Measurements from ENCODE around the gene MRPL40.

MRPL40 gene

DNA sequence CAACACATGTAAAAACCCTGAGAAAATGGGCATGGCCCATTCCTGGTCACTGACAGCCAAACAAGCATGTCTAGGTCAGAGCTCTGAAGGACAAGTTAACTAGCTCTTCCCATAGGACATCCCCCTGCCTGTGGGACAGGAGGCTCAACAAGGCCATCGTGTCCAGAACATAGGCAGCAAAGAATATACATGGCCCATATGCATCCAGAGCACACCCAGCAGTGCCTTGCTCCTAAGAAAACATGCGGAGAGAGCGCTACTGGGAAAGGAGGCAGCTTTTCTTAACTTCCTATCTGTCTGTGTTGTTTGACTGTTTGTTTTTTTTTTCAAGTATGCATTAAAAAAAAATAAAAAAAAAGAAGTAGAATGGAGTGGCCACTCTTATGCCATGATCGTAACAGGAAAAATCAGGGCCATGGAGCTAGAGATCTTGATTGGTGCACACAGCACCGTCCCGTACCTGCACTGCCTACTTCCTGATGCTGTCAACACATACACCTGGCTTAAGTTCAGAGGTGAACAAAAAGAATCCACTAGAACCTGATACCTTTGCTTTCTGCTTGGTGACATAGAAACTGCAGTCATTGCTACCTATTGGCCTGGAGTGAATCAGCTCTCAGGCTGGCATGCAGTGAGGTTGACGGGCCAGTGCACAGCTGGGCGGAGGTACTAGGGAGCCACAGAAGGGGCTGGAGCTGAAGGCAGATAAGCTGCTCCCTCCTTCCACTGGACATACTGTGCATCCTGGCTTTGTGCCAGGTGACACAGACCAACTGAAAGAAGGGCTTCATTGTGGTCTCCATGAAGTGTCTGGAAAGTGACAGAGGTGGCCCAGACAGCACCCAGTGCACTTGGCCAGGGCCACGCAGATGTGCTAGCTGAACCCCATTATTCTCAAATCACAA, 34.8 kb downstream of the MRPL40 start:
- Histone ChIP-seq H3K4me1 (ENCODE audit: control insufficient read depth, insufficient read depth, low read length) (no peaks in the 10 kb centered on the region), H3K36me3 (ENCODE audit: insufficient read depth, low read length) (peaks cover 86% of the 10 kb centered on the region), H3K4me2 (ENCODE audit: low read length) (no peak overlapping the region), H3K4me3 (ENCODE audit: low read length) (no peak overlapping the region), H3K9me3 (replicated peaks; ENCODE audit: low read length) (no peaks in the 10 kb centered on the region), H3K9ac (ENCODE audit: low read depth, low read length) (no peak overlapping the region), H3K27me3 (ENCODE audit: control insufficient read depth, insufficient read depth, low read length) (no peaks in the 10 kb centered on the region)

DNA sequence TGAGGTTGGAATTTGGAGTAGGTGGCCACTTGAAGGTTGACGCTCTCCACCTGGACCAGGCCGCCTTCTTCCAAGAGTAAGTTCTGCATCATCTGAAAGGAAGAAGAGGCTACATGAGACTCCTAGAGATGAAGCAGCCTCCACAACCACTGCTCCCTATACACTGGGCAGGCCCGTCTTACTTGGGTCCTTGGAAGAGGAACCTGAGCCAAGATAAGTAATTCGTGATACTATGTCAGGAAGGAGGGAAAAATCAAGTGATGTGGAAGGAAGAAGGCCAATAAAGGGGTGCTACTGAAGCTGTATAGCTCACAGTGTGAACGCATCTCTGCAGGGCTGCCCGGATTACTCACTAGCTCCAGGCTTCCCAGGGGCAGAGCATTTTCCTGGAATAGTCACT, 35.6 kb downstream of the MRPL40 start:
- Histone ChIP-seq H3K4me1 (ENCODE audit: control insufficient read depth, insufficient read depth, low read length) (no peaks in the 10 kb centered on the region), H3K27me3 (ENCODE audit: control insufficient read depth, insufficient read depth, low read length) (no peaks in the 10 kb centered on the region), H3K4me2 (ENCODE audit: low read length) (no peak overlapping the region), H3K36me3 (ENCODE audit: insufficient read depth, low read length) (peaks cover 90% of the 10 kb centered on the region), H3K4me3 (ENCODE audit: low read length) (no peak overlapping the region), H3K9ac (ENCODE audit: low read depth, low read length) (no peak overlapping the region), H3K9me3 (replicated peaks; ENCODE audit: low read length) (no peaks in the 10 kb centered on the region)

DNA sequence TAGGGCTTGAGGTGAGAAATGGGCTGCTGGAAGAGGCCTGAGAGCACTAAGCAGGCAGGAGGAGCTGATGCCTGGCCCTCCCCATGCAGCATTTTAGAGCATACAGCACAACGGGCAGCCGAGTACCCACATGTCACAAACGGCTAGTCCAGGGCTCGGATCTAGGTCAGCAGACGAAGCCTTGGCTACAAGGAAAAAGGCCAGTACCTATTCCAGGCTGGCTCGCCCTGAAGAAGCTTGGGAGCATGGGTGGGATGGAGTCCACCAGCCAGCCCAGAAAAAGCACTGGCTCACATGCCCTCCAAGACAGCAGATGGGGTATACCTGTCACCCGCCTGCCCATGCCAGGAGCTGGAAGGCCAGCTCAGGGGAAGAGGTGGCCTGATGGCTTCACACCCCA, 37.1 kb downstream of the MRPL40 start:
- H3K9ac ChIP-seq (ENCODE audit: low read depth, low read length), result no peak overlapping the region
- H3K36me3 ChIP-seq (ENCODE audit: insufficient read depth, low read length), result peaks cover 91% of the 10 kb centered on the region
- no peaks in the 10 kb centered on the region for H3K9me3 ChIP-seq (replicated peaks; ENCODE audit: low read length)
- no peak overlapping the region for H3K4me2 ChIP-seq (ENCODE audit: low read length)
- no peaks in the 10 kb centered on the region for H3K27me3 ChIP-seq (ENCODE audit: control insufficient read depth, insufficient read depth, low read length)
- H3K4me1 ChIP-seq (ENCODE audit: control insufficient read depth, insufficient read depth, low read length), result no peaks in the 10 kb centered on the region
- H3K4me3 ChIP-seq (ENCODE audit: low read length), result no peak overlapping the region

- Histone ChIP-seq H3K4me1 (ENCODE audit: control insufficient read depth, insufficient read depth, low read length) (no peaks in the 10 kb centered on the region), H3K4me3 (ENCODE audit: low read length) (no peak overlapping the region), H3K27me3 (ENCODE audit: control insufficient read depth, insufficient read depth, low read length) (no peaks in the 10 kb centered on the region), H3K36me3 (ENCODE audit: insufficient read depth, low read length) (peaks cover 91% of the 10 kb centered on the region), H3K9ac (ENCODE audit: low read depth, low read length) (no peak overlapping the region), H3K4me2 (ENCODE audit: low read length) (no peak overlapping the region), H3K9me3 (replicated peaks; ENCODE audit: low read length) (no peaks in the 10 kb centered on the region)
Measured at GRCh38 chr22:19470010-19470409, 37.7 kb downstream of the MRPL40 start.

DNA sequence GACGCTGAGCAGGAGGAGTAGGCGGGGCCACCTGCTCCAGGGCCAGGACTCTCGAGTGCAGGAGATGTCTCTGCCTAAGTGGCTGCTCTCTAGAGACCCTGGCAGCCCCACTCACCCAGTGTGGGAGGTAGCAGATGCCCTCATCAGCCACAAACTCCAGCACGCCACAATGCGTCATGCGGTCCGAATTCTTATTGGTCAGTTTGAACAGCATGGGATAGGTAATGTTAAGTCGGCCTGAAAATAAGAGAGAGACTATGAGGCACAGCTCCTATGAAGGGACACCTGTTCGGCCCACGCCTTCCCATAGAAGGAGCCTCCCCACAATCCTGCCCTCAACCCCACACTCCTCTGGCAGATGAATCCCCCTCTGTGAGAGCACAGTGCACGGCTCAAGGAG, 39.2 kb downstream of the MRPL40 start:
- Histone ChIP-seq H3K4me3 (ENCODE audit: low read length) (no peak overlapping the region), H3K4me2 (ENCODE audit: low read length) (no peak overlapping the region), H3K9me3 (replicated peaks; ENCODE audit: low read length) (no peaks in the 10 kb centered on the region), H3K4me1 (ENCODE audit: control insufficient read depth, insufficient read depth, low read length) (no peaks in the 10 kb centered on the region), H3K36me3 (ENCODE audit: insufficient read depth, low read length) (peaks cover 86% of the 10 kb centered on the region), H3K9ac (ENCODE audit: low read depth, low read length) (no peak overlapping the region), H3K27me3 (ENCODE audit: control insufficient read depth, insufficient read depth, low read length) (no peaks in the 10 kb centered on the region)

GRCh38 chr22:19472233-19472632, 39.9 kb downstream of the MRPL40 start:
- Histone ChIP-seq H3K27me3 (ENCODE audit: control insufficient read depth, insufficient read depth, low read length) (no peaks in the 10 kb centered on the region), H3K4me3 (ENCODE audit: low read length) (no peak overlapping the region), H3K9ac (ENCODE audit: low read depth, low read length) (no peak overlapping the region), H3K9me3 (replicated peaks; ENCODE audit: low read length) (no peaks in the 10 kb centered on the region), H3K4me2 (ENCODE audit: low read length) (no peak overlapping the region), H3K36me3 (ENCODE audit: insufficient read depth, low read length) (peaks cover 79% of the 10 kb centered on the region), H3K4me1 (ENCODE audit: control insufficient read depth, insufficient read depth, low read length) (peaks cover 2% of the 10 kb centered on the region)

- peaks cover 66% of the 10 kb centered on the region for H3K36me3 ChIP-seq (ENCODE audit: insufficient read depth, low read length)
- H3K4me2 ChIP-seq (ENCODE audit: low read length), result no peak overlapping the region
- H3K4me3 ChIP-seq (ENCODE audit: low read length), result no peak overlapping the region
- no peak overlapping the region for H3K9ac ChIP-seq (ENCODE audit: low read depth, low read length)
- H3K4me1 ChIP-seq (ENCODE audit: control insufficient read depth, insufficient read depth, low read length), result peaks cover 5% of the 10 kb centered on the region
- no peaks in the 10 kb centered on the region for H3K9me3 ChIP-seq (replicated peaks; ENCODE audit: low read length)
- no peaks in the 10 kb centered on the region for H3K27me3 ChIP-seq (ENCODE audit: control insufficient read depth, insufficient read depth, low read length)
Measured at GRCh38 chr22:19473578-19473977, 41.2 kb downstream of the MRPL40 start.

- no peak overlapping the region for H3K9ac ChIP-seq (ENCODE audit: low read depth, low read length)
- H3K9me3 ChIP-seq (replicated peaks; ENCODE audit: low read length), result no peaks in the 10 kb centered on the region
- H3K4me3 ChIP-seq (ENCODE audit: low read length), result no peak overlapping the region
- peaks cover 5% of the 10 kb centered on the region for H3K4me1 ChIP-seq (ENCODE audit: control insufficient read depth, insufficient read depth, low read length)
- no peaks in the 10 kb centered on the region for H3K27me3 ChIP-seq (ENCODE audit: control insufficient read depth, insufficient read depth, low read length)
- no peak overlapping the region for H3K4me2 ChIP-seq (ENCODE audit: low read length)
- peaks cover 44% of the 10 kb centered on the region for H3K36me3 ChIP-seq (ENCODE audit: insufficient read depth, low read length)
Measured at GRCh38 chr22:19476023-19476422, 43.7 kb downstream of the MRPL40 start.

DNA sequence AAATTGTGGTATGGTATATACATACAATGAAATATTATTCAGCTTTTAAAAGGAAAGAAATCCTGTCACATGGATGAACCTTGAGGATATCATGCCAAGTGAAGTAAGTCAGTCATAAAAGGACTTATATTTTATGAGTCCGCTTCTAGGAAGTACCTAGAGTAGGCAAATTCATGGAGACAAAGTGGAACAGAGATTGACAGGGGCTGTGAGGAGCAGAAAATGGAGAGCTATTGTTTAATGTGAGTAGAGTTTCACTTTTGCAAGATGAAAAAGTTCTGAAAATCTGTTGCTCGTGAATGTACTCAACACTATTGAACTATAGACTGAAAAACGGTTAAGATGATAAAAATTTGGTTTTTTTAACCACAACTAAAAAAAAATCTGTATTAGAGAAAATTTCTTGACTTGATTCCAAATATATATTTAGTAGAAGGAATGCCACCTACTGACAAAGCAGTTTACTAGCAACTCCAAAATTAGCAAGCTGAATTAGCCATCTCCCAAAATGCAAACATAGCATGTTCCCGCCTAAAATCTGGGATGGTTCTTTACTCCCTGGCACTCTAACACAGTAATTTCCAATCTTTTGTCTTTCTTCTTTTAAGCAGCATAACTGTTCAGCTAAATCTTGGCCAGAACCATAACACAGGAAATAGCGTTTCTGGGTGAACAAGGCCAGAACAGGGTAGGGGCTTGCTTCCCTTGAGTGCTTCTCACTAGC, 45.1 kb downstream of the MRPL40 start:
- no peaks in the 10 kb centered on the region for H3K27me3 ChIP-seq (ENCODE audit: control insufficient read depth, insufficient read depth, low read length)
- H3K9me3 ChIP-seq (replicated peaks; ENCODE audit: low read length), result no peaks in the 10 kb centered on the region
- H3K36me3 ChIP-seq (ENCODE audit: insufficient read depth, low read length), result peaks cover 37% of the 10 kb centered on the region
- peak overlapping the region; percentile 87 for H3K4me3 ChIP-seq (ENCODE audit: low read length)
- H3K4me2 ChIP-seq (ENCODE audit: low read length), result peak overlapping the region; percentile 85
- H3K9ac ChIP-seq (ENCODE audit: low read depth, low read length), result peak overlapping the region; percentile 91
- H3K4me1 ChIP-seq (ENCODE audit: control insufficient read depth, insufficient read depth, low read length), result peaks cover 8% of the 10 kb centered on the region

DNA sequence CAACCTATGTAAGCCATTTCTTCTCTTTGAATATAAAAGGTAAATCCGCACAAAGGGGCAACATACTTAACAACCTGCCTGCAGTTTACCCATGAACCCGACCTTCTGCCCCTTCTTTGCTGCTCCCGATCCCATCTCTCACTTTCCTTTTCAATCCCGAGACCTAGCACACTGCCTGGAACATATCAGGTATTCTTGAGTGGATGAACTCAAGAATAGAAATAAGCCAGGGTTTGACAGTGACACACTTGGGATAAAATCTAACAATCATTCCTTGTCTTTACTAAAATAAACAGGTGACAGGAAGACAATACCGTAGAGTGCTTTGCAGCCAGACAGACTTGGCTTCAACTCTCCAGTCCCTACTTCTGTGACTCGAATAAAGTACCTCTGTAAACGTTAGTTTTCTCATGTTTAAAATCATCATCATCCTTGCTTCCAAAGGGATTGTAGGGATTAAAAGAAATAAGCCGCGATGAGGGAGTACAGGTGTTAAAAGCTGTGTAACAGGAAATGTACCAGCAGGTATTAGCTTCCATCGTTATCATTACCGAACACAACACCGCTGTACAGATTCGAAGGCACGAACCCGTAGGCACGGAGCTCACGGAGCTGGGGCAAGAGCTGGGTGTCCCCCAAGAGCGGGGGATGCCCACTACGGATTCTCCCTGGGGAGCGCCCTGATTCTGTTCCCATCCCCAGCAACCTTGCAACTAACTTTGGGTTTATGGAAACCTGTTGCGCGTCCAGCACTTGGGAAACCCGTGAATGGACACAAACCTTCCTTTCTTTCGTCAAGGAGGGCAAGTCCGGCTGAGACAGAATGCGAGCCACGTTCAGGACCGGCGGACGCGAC, 45.9 kb downstream of the MRPL40 start:
- Histone ChIP-seq H3K9me3 (replicated peaks; ENCODE audit: low read length) (no peaks in the 10 kb centered on the region), H3K4me1 (ENCODE audit: control insufficient read depth, insufficient read depth, low read length) (peaks cover 16% of the 10 kb centered on the region), H3K4me3 (ENCODE audit: low read length) (peak overlapping the region; percentile 87), H3K9ac (ENCODE audit: low read depth, low read length) (peak overlapping the region; percentile 91), H3K36me3 (ENCODE audit: insufficient read depth, low read length) (peaks cover 34% of the 10 kb centered on the region), H3K4me2 (ENCODE audit: low read length) (peak overlapping the region; percentile 85), H3K27me3 (ENCODE audit: control insufficient read depth, insufficient read depth, low read length) (no peaks in the 10 kb centered on the region)

- Histone ChIP-seq H3K4me3 (ENCODE audit: low read length) (peak within 1 kb of the TSS; percentile 87), H3K4me1 (ENCODE audit: control insufficient read depth, insufficient read depth, low read length) (peaks cover 19% of the 10 kb centered on the region), H3K27me3 (ENCODE audit: control insufficient read depth, insufficient read depth, low read length) (no peaks in the 10 kb centered on the region), H3K4me2 (ENCODE audit: low read length) (peak within 1 kb of the TSS; percentile 85), H3K36me3 (ENCODE audit: insufficient read depth, low read length) (peaks cover 27% of the 10 kb centered on the region), H3K9me3 (replicated peaks; ENCODE audit: low read length) (no peaks in the 10 kb centered on the region), H3K9ac (ENCODE audit: low read depth, low read length) (peak within 1 kb of the TSS; percentile 91)
Measured at GRCh38 chr22:19478901-19479354, 46.6 kb downstream of the MRPL40 start, which contains the start of gene UFD1. UFD1 (minus strand) TSS chr22:19479193; CDS start chr22:19479085, 108 bp downstream.

Data from skeletal muscle satellite cell (primary cell).